Lower leg skin (tissue), 3 donors: ENCODE measurements around the gene CDX1.

Source experiments
- POLR2A ChIP-seq, 2 donors: fragments of 450-650 bp; IDR thresholded peaks; one replicate each; pipeline ENCODE4 v1.6.1; 2016 to 2017; ENCODE audit warnings: antibody characterized with exemption in 2 of 2, mild to moderate bottlenecking in 1 of 2, moderate library complexity in 1 of 2
- TF ChIP-seq, protein P1 (sequence below), 3 donors: fragments of 450-650 bp; IDR thresholded peaks; one replicate each; pipeline ENCODE4 v1.5.1; 2016; ENCODE audit warnings: antibody characterized with exemption in 3 of 3, mild to moderate bottlenecking in 3 of 3, moderate library complexity in 2 of 3

DNA sequence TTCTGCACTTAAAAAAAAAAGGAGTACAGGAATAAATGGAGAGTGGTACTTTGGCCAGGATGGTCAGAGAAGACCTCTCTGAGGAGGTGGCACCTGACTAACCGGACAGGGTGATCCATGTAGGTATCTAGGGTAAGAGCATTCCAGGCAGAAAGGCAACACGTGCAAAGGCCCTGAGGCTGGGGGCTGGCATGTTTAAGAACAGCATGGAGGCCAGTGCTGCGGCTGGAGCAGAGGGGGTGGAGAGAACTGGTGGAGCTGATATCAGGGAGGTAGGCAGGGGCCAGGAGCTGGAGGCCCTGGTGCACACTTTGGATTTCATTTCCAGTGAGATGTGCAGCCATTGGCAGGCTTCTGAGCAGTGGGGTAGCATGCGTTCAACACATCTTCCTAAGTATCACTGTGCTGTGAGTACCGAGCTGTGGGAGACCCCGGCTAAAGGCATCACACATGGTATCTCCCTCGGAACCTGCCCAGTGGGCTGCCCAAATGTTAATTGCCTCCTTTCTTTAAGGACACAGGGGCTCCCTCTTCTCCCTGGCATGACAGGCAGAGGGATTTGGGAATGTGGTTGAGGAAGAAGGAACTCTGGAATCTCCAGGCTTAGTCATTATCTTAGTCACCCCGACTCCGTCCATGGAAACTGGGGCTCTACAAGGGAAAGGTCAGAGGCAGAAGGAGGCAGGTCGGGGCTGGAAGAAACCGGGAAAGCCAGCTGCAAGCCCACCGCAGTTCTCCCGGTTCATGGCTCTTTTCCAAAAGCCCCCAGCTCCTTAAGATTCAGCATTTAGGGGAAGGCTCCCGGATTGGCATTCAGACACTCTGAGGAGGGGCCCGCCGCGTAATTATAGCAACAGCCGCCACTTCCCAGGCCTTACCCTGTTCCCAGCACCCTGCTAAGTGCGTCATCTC is 41.9 kb downstream of the CDX1 start:
- TF ChIP-seq, protein P1, sequence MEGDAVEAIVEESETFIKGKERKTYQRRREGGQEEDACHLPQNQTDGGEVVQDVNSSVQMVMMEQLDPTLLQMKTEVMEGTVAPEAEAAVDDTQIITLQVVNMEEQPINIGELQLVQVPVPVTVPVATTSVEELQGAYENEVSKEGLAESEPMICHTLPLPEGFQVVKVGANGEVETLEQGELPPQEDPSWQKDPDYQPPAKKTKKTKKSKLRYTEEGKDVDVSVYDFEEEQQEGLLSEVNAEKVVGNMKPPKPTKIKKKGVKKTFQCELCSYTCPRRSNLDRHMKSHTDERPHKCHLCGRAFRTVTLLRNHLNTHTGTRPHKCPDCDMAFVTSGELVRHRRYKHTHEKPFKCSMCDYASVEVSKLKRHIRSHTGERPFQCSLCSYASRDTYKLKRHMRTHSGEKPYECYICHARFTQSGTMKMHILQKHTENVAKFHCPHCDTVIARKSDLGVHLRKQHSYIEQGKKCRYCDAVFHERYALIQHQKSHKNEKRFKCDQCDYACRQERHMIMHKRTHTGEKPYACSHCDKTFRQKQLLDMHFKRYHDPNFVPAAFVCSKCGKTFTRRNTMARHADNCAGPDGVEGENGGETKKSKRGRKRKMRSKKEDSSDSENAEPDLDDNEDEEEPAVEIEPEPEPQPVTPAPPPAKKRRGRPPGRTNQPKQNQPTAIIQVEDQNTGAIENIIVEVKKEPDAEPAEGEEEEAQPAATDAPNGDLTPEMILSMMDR (IDR thresholded peaks at IDR 0.05) = no peak
- no peak for TF ChIP-seq POLR2A (IDR thresholded peaks at IDR 0.05)
